GM21619 (cell line): Measurements from ENCODE around the gene DOHH.

ENCODE experiments used
- ATAC-seq: cut with Tn5 transposase; IDR thresholded peaks from one replicate; pipeline ENCODE4 v1.9.1; 2021; ENCODE audit not compliant: unreplicated experiment

DOHH gene, protein sequence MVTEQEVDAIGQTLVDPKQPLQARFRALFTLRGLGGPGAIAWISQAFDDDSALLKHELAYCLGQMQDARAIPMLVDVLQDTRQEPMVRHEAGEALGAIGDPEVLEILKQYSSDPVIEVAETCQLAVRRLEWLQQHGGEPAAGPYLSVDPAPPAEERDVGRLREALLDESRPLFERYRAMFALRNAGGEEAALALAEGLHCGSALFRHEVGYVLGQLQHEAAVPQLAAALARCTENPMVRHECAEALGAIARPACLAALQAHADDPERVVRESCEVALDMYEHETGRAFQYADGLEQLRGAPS

DNA sequence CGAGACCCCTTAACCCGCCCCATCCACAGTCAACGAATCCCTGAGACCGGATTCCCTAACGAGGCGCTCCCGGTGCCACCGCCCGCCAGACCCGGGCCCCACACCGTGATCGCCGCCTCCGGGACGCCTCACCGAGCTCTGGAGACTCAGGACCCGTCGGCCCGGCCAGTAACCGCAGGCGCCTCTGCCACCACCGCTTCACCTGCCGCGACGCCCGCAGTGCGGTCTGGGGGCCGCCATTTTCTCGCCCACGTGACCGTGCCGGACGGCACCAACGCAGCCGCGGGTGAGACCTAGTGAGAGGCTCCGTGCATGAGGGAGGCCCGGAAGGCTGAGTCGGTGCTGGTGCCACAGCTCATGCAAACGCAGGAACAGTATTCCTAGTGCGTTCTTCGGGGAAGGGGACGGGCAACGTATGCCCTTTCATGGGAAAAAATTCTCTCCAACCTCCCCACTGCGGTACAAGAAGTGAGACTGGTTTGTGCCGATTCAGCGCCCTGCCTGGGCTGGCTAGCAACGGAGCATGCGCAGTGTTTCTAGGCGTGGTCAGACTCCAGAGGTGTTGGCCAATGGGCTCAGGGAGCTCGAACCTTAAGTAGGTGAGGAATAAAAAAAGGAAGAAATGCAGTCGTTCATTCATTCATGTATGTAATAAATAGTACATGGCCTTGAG, at the start of gene DOHH:
DOHH (minus strand) TSS at position 246 of the 673 bp plus-strand sequence. CDS start 3,860 bp downstream, outside the sequence.
- peak; percentile 78 for ATAC-seq

DNA sequence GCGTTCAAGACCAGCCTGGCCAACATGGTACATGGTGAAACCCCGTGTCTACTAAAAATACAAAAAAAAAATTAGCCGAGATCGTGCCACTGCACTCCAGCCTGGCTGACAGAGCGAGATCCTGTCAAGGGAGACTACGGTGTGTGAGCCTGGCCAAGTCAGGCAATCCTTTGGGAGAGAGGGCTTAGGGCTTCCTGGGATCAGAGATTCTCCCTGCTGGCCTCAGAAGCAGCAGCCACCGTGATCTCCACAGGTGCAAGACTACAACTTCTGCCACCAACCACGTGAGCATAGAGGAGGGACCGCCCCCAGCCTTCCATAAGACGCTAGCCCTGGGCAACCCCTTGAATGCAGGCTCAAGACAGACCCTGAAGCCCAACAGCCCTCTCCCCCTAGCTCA, 49.3 kb upstream of the DOHH start:
- no peak for ATAC-seq

DNA sequence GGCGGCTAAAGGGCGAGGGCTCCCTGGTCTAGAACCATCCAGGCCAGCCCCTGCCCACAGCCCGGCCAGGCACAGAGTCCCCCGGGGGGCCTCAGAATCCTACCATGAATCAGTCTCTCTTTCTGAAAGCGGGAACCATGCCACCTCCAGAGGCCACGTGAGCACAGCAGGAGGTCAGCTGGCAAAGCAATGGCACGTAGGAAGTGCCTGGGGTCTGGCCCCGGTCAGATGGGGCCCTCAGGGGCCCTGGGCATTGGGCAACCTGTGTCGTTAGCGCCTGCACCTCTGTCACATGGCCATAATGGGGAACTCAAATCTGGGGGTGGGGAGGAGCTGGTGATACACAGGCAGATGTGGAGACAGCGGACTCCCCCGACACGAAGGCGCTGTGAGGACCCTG, 48.1 kb upstream of the DOHH start:
- no peak for ATAC-seq

- ATAC-seq, result no peak
Measured at GRCh38 chr19:3547767-3548282, 47.4 kb upstream of the DOHH start.

GRCh38 chr19:3547301-3547731, 46.8 kb upstream of the DOHH start:
- no peak for ATAC-seq

- no peak for ATAC-seq
Measured at GRCh38 chr19:3546119-3546518, 45.6 kb upstream of the DOHH start.

DNA sequence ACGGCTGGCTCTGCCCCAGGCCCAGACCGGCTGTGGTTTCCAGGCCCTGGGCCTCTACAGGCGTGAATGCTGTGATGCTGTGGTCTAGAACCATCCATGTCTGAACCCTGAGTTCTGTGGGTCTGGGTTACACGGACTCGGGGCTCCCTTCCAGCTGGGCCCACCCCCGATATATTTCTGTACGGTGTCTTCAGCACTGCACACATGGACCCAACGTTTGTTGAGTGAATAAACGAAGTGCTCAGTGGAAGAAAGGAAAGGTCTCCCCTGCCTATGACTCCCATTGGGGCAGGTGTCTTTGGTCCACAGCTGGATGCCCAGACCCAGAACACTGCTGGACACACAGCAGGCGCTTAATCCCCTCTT, 45.2 kb upstream of the DOHH start:
- no peak for ATAC-seq

DNA sequence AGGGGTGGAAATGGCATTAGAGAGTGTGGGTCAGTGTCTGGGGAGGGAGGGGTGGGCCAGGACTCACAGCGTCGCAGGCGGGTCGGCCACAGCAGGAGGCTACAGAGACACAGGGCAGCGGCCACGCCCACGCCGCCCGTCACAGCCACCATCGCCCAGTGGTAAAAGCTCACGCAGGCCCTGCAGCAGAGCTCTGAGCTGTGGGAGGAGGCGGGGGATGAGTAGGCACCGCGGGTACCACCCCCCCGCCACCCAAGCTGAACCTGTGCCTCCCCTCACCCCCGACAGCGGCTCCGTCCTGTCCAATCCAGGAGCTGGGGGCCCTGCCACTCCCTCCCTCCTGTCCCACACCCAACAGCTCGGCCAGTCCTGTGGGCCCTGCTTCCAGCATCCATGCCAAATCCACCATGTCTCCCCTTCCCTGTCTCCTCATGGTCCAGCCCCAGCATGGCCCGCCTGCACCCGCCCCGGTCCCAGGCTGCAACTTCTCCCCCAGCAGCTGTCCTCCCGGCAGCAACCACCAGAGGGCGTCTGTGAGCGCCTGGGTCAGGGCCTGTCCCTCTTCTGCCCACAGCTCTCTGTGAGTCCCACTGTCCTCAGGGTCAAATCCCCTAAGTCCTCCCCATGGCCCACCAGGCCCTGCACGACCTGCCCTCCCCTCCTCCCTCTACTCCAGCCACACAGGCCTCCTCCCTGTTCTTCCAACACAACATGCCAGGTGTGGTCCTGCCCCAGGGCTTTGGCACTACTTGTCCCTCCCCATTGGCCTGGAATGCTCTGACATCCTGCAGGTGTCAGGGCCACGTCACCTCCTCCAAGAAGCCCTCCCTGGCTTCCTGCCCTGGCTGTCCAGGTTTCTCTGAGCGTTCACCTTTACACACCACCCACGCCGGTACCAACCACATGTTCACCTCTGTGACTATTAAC, 44.5 kb upstream of the DOHH start:
- no peak for ATAC-seq

DNA sequence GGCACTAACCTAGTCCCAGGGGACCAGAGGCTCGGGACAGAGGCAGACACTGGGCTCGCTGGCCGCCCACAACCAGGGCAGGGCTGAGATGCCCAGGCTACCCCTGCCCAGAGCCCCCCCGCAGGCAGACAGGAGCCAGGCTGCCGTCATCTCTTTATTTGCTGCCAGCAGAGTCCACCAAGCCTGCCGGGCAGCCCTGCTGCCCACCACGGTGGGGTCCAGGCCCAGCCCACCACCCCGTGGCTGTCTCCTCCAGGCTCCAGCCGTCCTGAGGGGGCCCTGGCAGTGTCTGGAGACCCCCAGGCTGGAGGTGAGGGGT, 43.5 kb upstream of the DOHH start:
- no peak for ATAC-seq

DNA sequence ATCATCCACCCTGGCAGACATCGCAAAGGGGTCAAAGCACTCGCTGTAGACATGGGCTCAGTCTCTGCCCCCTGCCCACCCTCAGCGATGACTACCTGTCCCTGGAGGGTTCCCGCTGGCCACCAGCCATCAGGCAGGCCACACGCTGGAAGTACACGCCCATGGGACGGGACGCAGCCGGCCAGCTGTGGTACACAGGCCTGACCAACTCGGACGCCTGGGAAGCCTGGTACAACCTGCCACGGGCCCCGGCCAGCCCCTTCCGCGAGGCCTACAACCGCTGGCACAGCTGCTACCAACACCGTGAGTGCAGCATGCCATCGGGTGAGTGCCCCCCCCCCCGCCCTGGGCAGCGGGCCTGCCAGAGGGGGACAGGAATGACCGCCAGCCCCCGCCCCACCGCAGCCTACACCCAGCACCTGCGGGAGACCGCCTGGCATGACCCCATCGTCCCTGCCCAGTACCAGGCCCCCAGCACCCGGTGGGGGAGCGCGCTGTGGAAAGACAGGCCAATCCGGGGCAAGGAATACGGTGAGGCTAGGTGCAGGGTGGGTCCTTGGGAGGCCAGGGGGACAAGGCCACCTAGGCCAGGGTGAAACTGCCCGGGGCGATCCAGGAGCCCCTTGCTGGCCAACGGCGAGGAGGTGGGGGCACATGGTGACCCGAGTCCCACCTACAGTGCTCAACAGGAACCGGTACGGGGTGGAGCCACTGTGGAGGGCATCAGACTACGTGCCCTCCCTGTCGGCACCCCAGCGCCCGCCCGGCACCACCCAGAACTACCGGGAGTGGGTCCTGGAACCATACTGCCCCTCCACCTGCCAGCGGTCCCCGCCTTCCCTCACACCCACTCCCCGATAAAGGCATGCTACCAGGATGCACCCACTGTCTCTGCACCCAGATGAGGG, 42.9 kb upstream of the DOHH start:
- ATAC-seq, result no peak

DNA sequence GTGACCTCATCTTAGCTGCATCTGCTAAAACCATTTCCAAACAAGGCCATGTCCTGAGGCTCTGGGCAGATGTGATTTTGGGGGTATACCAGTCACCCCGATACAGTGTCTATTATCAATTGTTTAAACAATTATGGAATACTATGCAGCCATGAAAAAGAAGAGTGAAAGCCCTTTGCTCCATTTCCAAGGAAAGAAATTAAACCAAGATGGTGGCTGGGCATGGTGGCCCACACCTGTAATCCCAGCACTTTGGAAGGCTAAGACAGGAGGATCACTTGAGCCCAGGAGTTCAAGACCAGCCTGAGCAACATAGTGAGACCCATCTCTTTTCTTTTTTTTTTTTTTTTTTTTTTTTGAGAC, 39.3 kb upstream of the DOHH start:
- ATAC-seq, result no peak

DNA sequence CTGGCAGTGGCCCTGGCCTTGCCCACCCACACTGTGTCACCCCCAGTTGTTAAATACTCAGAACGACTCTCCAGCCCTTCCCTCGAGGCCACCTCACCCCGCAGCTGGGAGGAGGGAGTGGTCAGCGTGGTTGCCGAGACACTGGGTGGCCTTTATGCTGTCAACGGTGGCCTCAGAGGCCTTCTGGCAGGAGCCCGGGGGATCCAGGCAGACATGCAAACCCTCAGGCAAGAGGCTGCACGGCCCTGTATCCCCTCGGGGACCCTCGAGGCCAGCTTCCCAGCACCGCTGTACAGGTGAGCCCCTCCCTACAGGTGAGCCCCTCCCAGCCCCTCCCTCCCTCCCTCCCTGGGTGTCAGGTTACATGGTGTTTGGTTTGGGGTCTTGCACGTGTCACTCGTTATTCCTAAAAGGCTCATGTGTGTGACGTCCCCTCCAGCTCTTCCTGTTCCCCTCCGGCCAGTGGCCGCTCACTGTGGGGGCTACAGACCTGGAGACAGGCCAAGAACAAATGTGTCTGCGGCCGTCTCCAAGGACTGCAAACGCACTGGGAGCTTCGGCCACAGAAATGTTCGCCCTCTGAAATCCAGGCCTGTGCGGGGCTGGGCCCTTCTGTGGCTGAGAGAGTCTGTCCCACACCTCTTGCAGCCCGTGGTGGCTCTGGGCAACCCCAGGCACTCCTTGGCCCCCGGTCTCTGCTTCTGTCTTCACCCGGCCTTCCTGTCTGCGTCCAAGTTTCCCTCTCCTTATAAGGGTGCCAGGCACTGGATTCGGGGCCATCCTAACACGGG, 38.7 kb upstream of the DOHH start, which contains the start of gene TEKTIP1:
TEKTIP1 (plus strand) TSS at position 210 of the 791 bp plus-strand sequence; CDS start at position 214, 4 bp downstream.
- ATAC-seq, result no peak

DNA sequence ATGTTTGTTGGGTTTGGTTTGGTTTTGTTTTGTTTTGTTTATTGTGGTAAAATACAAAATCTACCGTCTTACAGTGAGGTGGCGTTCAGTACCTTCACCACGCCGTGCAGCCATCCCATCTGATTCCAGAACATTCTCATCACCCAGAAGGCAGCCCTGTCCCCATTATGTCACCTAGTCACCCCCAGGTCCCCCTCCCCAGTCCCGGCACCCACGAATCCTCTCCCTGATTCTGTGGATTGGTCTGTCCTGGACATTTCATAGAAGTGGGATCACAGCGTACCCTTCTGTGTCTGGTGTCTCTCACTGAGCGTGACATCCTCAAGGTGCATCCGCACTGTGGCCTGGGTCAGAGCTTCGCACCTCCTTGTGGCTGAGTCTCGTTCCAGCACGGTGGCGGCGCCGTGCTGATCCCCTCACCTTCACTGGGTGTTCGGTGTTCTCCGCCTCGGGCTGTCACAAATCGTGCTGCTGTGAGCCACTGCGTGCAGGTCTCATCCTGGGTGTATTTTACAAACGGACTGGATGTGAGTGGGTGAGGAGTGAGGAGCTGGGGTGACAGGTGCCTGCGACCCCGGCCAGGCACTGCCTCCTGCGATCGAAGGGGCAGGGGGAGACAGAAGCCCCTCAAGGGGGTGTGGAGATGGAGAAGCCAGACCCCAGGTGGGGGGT, 37.9 kb upstream of the DOHH start:
- ATAC-seq, result no peak

- no peak for ATAC-seq
Measured at GRCh38 chr19:3537438-3538240, 37.2 kb upstream of the DOHH start.

DNA sequence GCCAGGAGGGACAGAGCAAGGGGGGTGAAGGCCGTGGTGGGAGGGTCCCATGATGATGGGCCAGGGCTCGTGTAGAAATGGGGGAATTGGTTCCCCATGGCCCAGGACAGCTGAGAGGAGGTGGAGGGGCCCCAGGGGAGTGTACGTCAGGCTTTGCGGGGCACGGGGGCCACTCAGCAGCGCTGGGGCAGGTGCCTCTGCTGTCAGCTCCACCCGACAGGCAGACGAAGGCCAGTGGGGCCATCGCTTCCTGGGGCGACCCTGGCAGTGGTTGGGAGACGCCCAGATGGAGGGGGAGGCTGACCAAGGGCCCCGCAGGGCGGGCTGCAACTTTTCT, 36.6 kb upstream of the DOHH start:
- no peak for ATAC-seq

- no peak for ATAC-seq
Measured at GRCh38 chr19:3536429-3537100, 36.1 kb upstream of the DOHH start.

DNA sequence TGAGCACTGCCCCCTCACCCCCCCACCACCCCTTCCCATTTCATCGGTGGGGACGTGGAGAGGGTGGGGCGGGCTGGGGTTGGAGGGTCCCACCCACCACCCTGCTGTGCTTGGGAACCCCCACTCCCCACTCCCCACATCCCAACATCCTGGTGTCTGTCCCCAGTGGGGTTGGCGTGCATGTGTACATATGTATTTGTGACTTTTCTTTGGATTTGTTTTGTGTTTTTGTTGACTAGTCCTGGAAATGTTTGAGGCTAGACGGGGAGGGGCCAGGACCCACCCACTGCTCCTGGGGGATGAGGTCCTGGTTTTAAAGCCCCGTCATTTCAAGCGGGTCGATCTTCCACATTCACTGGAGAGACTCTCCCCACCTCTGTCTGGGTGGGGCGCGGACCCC, 35.5 kb upstream of the DOHH start:
- no peak for ATAC-seq

- no peak for ATAC-seq
Measured at GRCh38 chr19:3535563-3535965, 35.1 kb upstream of the DOHH start.
